Measurements from ENCODE around the gene SIGLEC1.

GRCh38 chr20:3701061-3701998 is 11.1 kb downstream of the SIGLEC1 start:
- TF ChIP-seq CTCF (conservative IDR thresholded peaks at IDR 0.05 in 1 of 2, IDR thresholded peaks at IDR 0.05 in 1 of 2; ENCODE audit: low read depth in 1 of 2, low read length in 2 of 2) (no peak), EZH2 (IDR thresholded peaks at IDR 0.05; ENCODE audit: low read length, missing control alignments) (no peak)

Data from fibroblast of lung (primary cell).